Uterus (tissue), 2 donors: ENCODE measurements around the gene IFT25.

ENCODE experiments used
- POLR2A ChIP-seq, 2 donors: fragments of 450-650 bp; IDR thresholded peaks; one replicate each; pipeline ENCODE4 v1.6.1; 2016; ENCODE audit warnings: antibody characterized with exemption in 2 of 2, mild to moderate bottlenecking in 1 of 2, moderate library complexity in 1 of 2
- TF ChIP-seq, protein P1 (sequence below), 4 experiments: fragments of 200-600 bp in 2 of 4; fragments of 450-650 bp in 2 of 4; sonication (generic) in 2 of 4; IDR thresholded peaks; one replicate each; pipeline ENCODE4 v1.5.1; 2016 to 2019; ENCODE audit warnings: antibody characterized with exemption in 4 of 4, mild to moderate bottlenecking in 2 of 4, moderate library complexity in 1 of 4

DNA sequence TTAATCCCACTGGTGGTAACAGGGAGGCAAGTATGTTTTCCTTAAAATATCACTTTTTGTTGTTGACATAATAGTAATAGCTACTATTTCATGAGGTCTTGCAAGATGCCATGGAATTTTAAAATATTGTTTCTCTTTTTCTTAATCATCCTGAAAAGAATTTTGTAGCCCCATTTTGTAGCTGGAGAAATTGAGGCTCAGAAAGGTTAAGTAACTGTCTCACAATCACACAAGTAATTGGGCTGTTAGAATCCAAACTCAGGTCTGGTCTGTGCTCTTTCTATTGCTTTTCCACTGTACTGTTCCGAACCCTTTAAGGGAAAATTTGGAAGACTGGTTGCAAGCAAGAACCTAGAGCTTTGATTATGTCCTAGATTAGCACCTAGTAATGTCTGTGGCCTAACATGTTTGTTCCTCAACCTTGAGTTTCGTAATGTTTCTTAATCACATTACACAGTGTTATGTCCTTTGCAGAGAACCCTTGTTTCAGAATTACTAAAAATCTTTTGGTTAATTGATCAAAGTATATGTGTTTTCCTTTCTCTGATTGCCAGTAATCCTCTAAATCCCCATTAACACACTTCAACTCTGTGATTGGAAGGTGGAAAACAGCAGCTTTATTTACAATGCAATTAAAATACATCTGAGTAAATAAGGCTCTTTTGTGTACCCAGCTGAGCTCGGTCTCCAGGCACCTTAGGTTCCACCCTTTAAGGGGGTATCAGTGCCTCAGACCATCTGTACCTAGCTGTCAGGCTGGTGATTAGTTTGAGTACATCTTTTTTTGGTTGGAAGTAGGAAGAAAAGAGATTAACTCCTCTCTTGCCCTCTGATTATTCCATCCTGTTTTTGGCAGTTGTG is 11.0 kb upstream of the IFT25 start:
- TF ChIP-seq, protein P1, sequence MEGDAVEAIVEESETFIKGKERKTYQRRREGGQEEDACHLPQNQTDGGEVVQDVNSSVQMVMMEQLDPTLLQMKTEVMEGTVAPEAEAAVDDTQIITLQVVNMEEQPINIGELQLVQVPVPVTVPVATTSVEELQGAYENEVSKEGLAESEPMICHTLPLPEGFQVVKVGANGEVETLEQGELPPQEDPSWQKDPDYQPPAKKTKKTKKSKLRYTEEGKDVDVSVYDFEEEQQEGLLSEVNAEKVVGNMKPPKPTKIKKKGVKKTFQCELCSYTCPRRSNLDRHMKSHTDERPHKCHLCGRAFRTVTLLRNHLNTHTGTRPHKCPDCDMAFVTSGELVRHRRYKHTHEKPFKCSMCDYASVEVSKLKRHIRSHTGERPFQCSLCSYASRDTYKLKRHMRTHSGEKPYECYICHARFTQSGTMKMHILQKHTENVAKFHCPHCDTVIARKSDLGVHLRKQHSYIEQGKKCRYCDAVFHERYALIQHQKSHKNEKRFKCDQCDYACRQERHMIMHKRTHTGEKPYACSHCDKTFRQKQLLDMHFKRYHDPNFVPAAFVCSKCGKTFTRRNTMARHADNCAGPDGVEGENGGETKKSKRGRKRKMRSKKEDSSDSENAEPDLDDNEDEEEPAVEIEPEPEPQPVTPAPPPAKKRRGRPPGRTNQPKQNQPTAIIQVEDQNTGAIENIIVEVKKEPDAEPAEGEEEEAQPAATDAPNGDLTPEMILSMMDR (IDR thresholded peaks at IDR 0.05): no peak
- no peak for TF ChIP-seq POLR2A (IDR thresholded peaks at IDR 0.05)
